ENCODE results near the gene MAGOH.

MAGOH gene

GRCh38 chr1:53270873-53271272, 32.6 kb upstream of the MAGOH start:
- Histone ChIP-seq H3K9ac (ENCODE audit: low read length in 5 of 5) (no peak overlapping the region), H3K4me3 (ENCODE audit: low read depth in 1 of 5, low read length in 5 of 5) (no peak overlapping the region), H3K27ac (ENCODE audit: low read depth, low read length) (no peak overlapping the region), H3K9me3 (ENCODE audit: control insufficient read depth in 5 of 5, low read length in 5 of 5) (no peaks in the 10 kb centered on the region), H3K4me1 (ENCODE audit: control insufficient read depth in 5 of 5, insufficient read depth in 5 of 5, low read length in 5 of 5) (no peaks in the 10 kb centered on the region), H3K27me3 (ENCODE audit: control insufficient read depth in 5 of 5, insufficient read depth in 4 of 5, low read length in 5 of 5) (no peaks in the 10 kb centered on the region), H3K36me3 (ENCODE audit: control insufficient read depth in 5 of 5, insufficient read depth in 5 of 5, low read length in 5 of 5) (peaks cover 0 to under 1% (median 0%) of the 10 kb centered on the region in 5 donors)

- no peak overlapping the region for H3K4me3 ChIP-seq (ENCODE audit: low read depth in 1 of 5, low read length in 5 of 5)
- peaks cover 0 to 7% (median 0%) of the 10 kb centered on the region in 5 donors for H3K36me3 ChIP-seq (ENCODE audit: control insufficient read depth in 5 of 5, insufficient read depth in 5 of 5, low read length in 5 of 5)
- H3K4me1 ChIP-seq (ENCODE audit: control insufficient read depth in 5 of 5, insufficient read depth in 5 of 5, low read length in 5 of 5), result no peaks in the 10 kb centered on the region
- no peaks in the 10 kb centered on the region for H3K27me3 ChIP-seq (ENCODE audit: control insufficient read depth in 5 of 5, insufficient read depth in 4 of 5, low read length in 5 of 5)
- no peaks in the 10 kb centered on the region for H3K9me3 ChIP-seq (ENCODE audit: control insufficient read depth in 5 of 5, low read length in 5 of 5)
- H3K27ac ChIP-seq (ENCODE audit: low read depth, low read length), result no peak overlapping the region
- no peak overlapping the region for H3K9ac ChIP-seq (ENCODE audit: low read length in 5 of 5)
These were observed 31.8 kb upstream of the MAGOH start for GRCh38 chr1:53270107-53270506.

GRCh38 chr1:53267761-53268160, 29.4 kb upstream of the MAGOH start:
- no peak overlapping the region for H3K4me3 ChIP-seq (ENCODE audit: low read depth in 1 of 5, low read length in 5 of 5)
- no peaks in the 10 kb centered on the region for H3K27me3 ChIP-seq (ENCODE audit: control insufficient read depth in 5 of 5, insufficient read depth in 4 of 5, low read length in 5 of 5)
- no peak overlapping the region for H3K27ac ChIP-seq (ENCODE audit: low read depth, low read length)
- no peaks in the 10 kb centered on the region for H3K9me3 ChIP-seq (ENCODE audit: control insufficient read depth in 5 of 5, low read length in 5 of 5)
- H3K4me1 ChIP-seq (ENCODE audit: control insufficient read depth in 5 of 5, insufficient read depth in 5 of 5, low read length in 5 of 5), result no peaks in the 10 kb centered on the region
- H3K36me3 ChIP-seq (ENCODE audit: control insufficient read depth in 5 of 5, insufficient read depth in 5 of 5, low read length in 5 of 5), result peaks cover 0 to 7% (median 0%) of the 10 kb centered on the region in 5 donors
- no peak overlapping the region for H3K9ac ChIP-seq (ENCODE audit: low read length in 5 of 5)

- no peaks in the 10 kb centered on the region for H3K9me3 ChIP-seq (ENCODE audit: control insufficient read depth in 5 of 5, low read length in 5 of 5)
- H3K9ac ChIP-seq (ENCODE audit: low read length in 5 of 5), result no peak overlapping the region
- H3K4me3 ChIP-seq (ENCODE audit: low read depth in 1 of 5, low read length in 5 of 5), result no peak overlapping the region
- no peaks in the 10 kb centered on the region for H3K27me3 ChIP-seq (ENCODE audit: control insufficient read depth in 5 of 5, insufficient read depth in 4 of 5, low read length in 5 of 5)
- peaks cover 0 to 13% (median 0%) of the 10 kb centered on the region in 5 donors for H3K36me3 ChIP-seq (ENCODE audit: control insufficient read depth in 5 of 5, insufficient read depth in 5 of 5, low read length in 5 of 5)
- H3K4me1 ChIP-seq (ENCODE audit: control insufficient read depth in 5 of 5, insufficient read depth in 5 of 5, low read length in 5 of 5), result no peaks in the 10 kb centered on the region
- no peak overlapping the region for H3K27ac ChIP-seq (ENCODE audit: low read depth, low read length)
These were observed 27.7 kb upstream of the MAGOH start for GRCh38 chr1:53266038-53266437.

GRCh38 chr1:53265581-53265980, 27.3 kb upstream of the MAGOH start:
- H3K36me3 ChIP-seq (ENCODE audit: control insufficient read depth in 5 of 5, insufficient read depth in 5 of 5, low read length in 5 of 5), result peaks cover 0 to 13% (median 0%) of the 10 kb centered on the region in 5 donors

GRCh38 chr1:53264048-53264447, 25.7 kb upstream of the MAGOH start:
- Histone ChIP-seq H3K9me3 (ENCODE audit: control insufficient read depth in 5 of 5, low read length in 5 of 5) (no peaks in the 10 kb centered on the region), H3K9ac (ENCODE audit: low read length in 5 of 5) (no peak overlapping the region), H3K27ac (ENCODE audit: low read depth, low read length) (no peak overlapping the region), H3K36me3 (ENCODE audit: control insufficient read depth in 5 of 5, insufficient read depth in 5 of 5, low read length in 5 of 5) (peaks cover 0 to 13% (median 2%) of the 10 kb centered on the region in 5 donors), H3K27me3 (ENCODE audit: control insufficient read depth in 5 of 5, insufficient read depth in 4 of 5, low read length in 5 of 5) (no peaks in the 10 kb centered on the region), H3K4me3 (ENCODE audit: low read depth in 1 of 5, low read length in 5 of 5) (no peak overlapping the region), H3K4me1 (ENCODE audit: control insufficient read depth in 5 of 5, insufficient read depth in 5 of 5, low read length in 5 of 5) (no peaks in the 10 kb centered on the region)

More at GRCh38 chr1:53265581-53265980, 27.3 kb upstream of the MAGOH start:
- no peak overlapping the region for H3K27ac ChIP-seq (ENCODE audit: low read depth, low read length)
- H3K27me3 ChIP-seq (ENCODE audit: control insufficient read depth in 5 of 5, insufficient read depth in 4 of 5, low read length in 5 of 5), result no peaks in the 10 kb centered on the region
- H3K9ac ChIP-seq (ENCODE audit: low read length in 5 of 5), result no peak overlapping the region
- no peaks in the 10 kb centered on the region for H3K9me3 ChIP-seq (ENCODE audit: control insufficient read depth in 5 of 5, low read length in 5 of 5)
- H3K4me3 ChIP-seq (ENCODE audit: low read depth in 1 of 5, low read length in 5 of 5), result no peak overlapping the region
- H3K4me1 ChIP-seq (ENCODE audit: control insufficient read depth in 5 of 5, insufficient read depth in 5 of 5, low read length in 5 of 5), result no peaks in the 10 kb centered on the region

- Histone ChIP-seq H3K36me3 (ENCODE audit: control insufficient read depth in 5 of 5, insufficient read depth in 5 of 5, low read length in 5 of 5) (peaks cover 0 to 13% (median 2%) of the 10 kb centered on the region in 5 donors), H3K9me3 (ENCODE audit: control insufficient read depth in 5 of 5, low read length in 5 of 5) (no peaks in the 10 kb centered on the region)
These were observed 23.7 kb upstream of the MAGOH start for GRCh38 chr1:53262000-53262399.

GRCh38 chr1:53260631-53261247, 22.4 kb upstream of the MAGOH start:
- Histone ChIP-seq H3K36me3 (ENCODE audit: control insufficient read depth in 5 of 5, insufficient read depth in 5 of 5, low read length in 5 of 5) (peaks cover 0 to 11% (median 2%) of the 10 kb centered on the region in 5 donors), H3K27me3 (ENCODE audit: control insufficient read depth in 5 of 5, insufficient read depth in 4 of 5, low read length in 5 of 5) (no peaks in the 10 kb centered on the region), H3K4me1 (ENCODE audit: control insufficient read depth in 5 of 5, insufficient read depth in 5 of 5, low read length in 5 of 5) (no peaks in the 10 kb centered on the region), H3K9me3 (ENCODE audit: control insufficient read depth in 5 of 5, low read length in 5 of 5) (no peaks in the 10 kb centered on the region), H3K4me3 (ENCODE audit: low read depth in 1 of 5, low read length in 5 of 5) (no peak overlapping the region), H3K9ac (ENCODE audit: low read length in 5 of 5) (no peak overlapping the region), H3K27ac (ENCODE audit: low read depth, low read length) (no peak overlapping the region)

More at GRCh38 chr1:53262000-53262399, 23.7 kb upstream of the MAGOH start:
- Histone ChIP-seq H3K9ac (ENCODE audit: low read length in 5 of 5) (no peak overlapping the region), H3K4me1 (ENCODE audit: control insufficient read depth in 5 of 5, insufficient read depth in 5 of 5, low read length in 5 of 5) (no peaks in the 10 kb centered on the region), H3K4me3 (ENCODE audit: low read depth in 1 of 5, low read length in 5 of 5) (no peak overlapping the region), H3K27ac (ENCODE audit: low read depth, low read length) (no peak overlapping the region), H3K27me3 (ENCODE audit: control insufficient read depth in 5 of 5, insufficient read depth in 4 of 5, low read length in 5 of 5) (no peaks in the 10 kb centered on the region)

GRCh38 chr1:53259932-53260331, 21.6 kb upstream of the MAGOH start:
- Histone ChIP-seq H3K27ac (ENCODE audit: low read depth, low read length) (no peak overlapping the region), H3K36me3 (ENCODE audit: control insufficient read depth in 5 of 5, insufficient read depth in 5 of 5, low read length in 5 of 5) (peaks cover 0 to 9% (median 2%) of the 10 kb centered on the region in 5 donors), H3K9ac (ENCODE audit: low read length in 5 of 5) (no peak overlapping the region), H3K4me1 (ENCODE audit: control insufficient read depth in 5 of 5, insufficient read depth in 5 of 5, low read length in 5 of 5) (no peaks in the 10 kb centered on the region), H3K9me3 (ENCODE audit: control insufficient read depth in 5 of 5, low read length in 5 of 5) (no peaks in the 10 kb centered on the region), H3K27me3 (ENCODE audit: control insufficient read depth in 5 of 5, insufficient read depth in 4 of 5, low read length in 5 of 5) (no peaks in the 10 kb centered on the region), H3K4me3 (ENCODE audit: low read depth in 1 of 5, low read length in 5 of 5) (no peak overlapping the region)

GRCh38 chr1:53258216-53258615, 19.9 kb upstream of the MAGOH start:
- Histone ChIP-seq H3K9ac (ENCODE audit: low read length in 5 of 5) (no peak overlapping the region), H3K27ac (ENCODE audit: low read depth, low read length) (no peak overlapping the region), H3K4me3 (ENCODE audit: low read depth in 1 of 5, low read length in 5 of 5) (no peak overlapping the region), H3K27me3 (ENCODE audit: control insufficient read depth in 5 of 5, insufficient read depth in 4 of 5, low read length in 5 of 5) (no peaks in the 10 kb centered on the region), H3K9me3 (ENCODE audit: control insufficient read depth in 5 of 5, low read length in 5 of 5) (no peaks in the 10 kb centered on the region), H3K4me1 (ENCODE audit: control insufficient read depth in 5 of 5, insufficient read depth in 5 of 5, low read length in 5 of 5) (peaks cover 0 to 5% (median 0%) of the 10 kb centered on the region in 5 donors), H3K36me3 (ENCODE audit: control insufficient read depth in 5 of 5, insufficient read depth in 5 of 5, low read length in 5 of 5) (peaks cover 0 to 6% (median 2%) of the 10 kb centered on the region in 5 donors)
